ENCODE results near the gene RNF17. TPM values are rescaled to one million over a fixed set of nuclear protein-coding genes. Genes with fewer than 3 reads are reported as not detected.

Gene RNF17
- total RNA-seq, 1 donor from 2014 or later, result not detected

- no peak overlapping the region for H3K4me3 Mint-ChIP-seq
- TF ChIP-seq CTCF (IDR thresholded peaks at IDR 0.05; ENCODE audit: unreplicated experiment), result no peak
- H3K36me3 Mint-ChIP-seq, result no peaks in the 10 kb centered on the region
- peaks cover 6% of the 10 kb centered on the region for H3K9me3 Mint-ChIP-seq
- DNase-seq (ENCODE audit: low spot score in 2 of 2, unreplicated experiment in 2 of 2), result no peak
- no peak overlapping the region for H3K27ac Mint-ChIP-seq
- H3K4me1 Mint-ChIP-seq, result peaks cover 15% of the 10 kb centered on the region
- H3K27me3 Mint-ChIP-seq (ENCODE audit: low read depth), result peaks cover 31% of the 10 kb centered on the region
Observed at GRCh38 chr13:24927810-24928404, 163.9 kb downstream of the RNF17 start.

- H3K27me3 Mint-ChIP-seq (ENCODE audit: low read depth), result peaks cover 36% of the 10 kb centered on the region
- DNase-seq (ENCODE audit: low spot score in 2 of 2, unreplicated experiment in 2 of 2), result no peak
- no peak for TF ChIP-seq CTCF (IDR thresholded peaks at IDR 0.05; ENCODE audit: unreplicated experiment)
- H3K4me1 Mint-ChIP-seq, result peaks cover 18% of the 10 kb centered on the region
- no peak overlapping the region for H3K27ac Mint-ChIP-seq
- H3K4me3 Mint-ChIP-seq, result no peak overlapping the region
- peaks cover 6% of the 10 kb centered on the region for H3K9me3 Mint-ChIP-seq
- no peaks in the 10 kb centered on the region for H3K36me3 Mint-ChIP-seq
Observed at GRCh38 chr13:24929196-24929595, 165.2 kb downstream of the RNF17 start.

Other genes with a start within 250 kb of the RNF17 start
- gene ATP12A, start 83.8 kb upstream of the RNF17 start, total RNA-seq, result 0.80 to 1.3 TPM (median 1.1 TPM) in 3 replicates